Measurements from ENCODE around the gene ATP10A. TPM values are rescaled to one million over a fixed set of nuclear protein-coding genes. Genes with fewer than 3 reads are reported as not detected.

ATP10A gene
- total RNA-seq, 2 donors from 2014 or later: 5.6 to 14.3 TPM

DNA sequence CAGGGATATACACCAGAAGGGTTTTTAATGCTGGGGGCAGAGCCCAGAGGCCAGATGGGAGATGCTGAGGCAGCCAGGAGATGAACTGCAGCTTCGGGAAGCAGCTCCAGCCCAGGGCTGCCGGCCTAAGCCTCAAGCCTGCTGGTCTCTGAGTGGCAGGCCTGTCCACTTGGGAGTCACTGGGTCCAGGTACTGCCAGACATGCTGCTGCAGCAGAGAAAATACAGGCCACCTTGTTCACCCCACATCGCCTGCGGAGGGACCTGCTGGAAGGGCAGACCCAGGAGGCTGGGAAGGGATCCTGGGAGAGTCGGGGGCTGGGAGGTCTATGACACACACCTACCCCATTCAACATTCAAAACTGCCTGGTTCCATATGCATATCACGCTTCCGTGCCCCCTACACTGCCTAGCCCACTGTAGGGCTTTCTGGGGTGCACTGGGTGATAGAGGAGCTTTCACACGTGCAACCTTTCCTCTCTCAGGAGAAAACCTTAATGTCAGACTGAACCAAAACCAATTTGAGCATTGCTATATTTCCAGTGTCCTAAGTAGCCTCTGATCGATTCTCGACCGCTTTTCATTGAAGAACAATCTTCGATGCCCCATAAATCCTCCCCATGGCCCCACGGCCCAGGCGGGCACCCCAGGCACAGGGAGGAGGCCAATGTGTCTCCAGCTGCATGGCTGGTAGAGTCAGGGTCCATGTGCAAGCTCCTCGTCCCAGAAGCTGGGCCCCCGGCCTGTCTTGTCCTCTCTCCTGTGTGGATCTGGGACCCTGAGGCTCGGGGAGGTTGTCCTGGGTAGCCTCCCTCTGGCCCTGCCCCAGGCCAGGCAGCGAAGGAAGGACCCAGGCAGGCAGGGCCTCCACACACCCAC is 147.4 kb downstream of the ATP10A start:
- Histone ChIP-seq H3K4me3 (no peak overlapping the region), H3K27ac (no peak overlapping the region), H3K36me3 (no peaks in the 10 kb centered on the region), H3K9me3 (no peaks in the 10 kb centered on the region), H3K27me3 (replicated peaks; ENCODE audit: insufficient read depth) (no peaks in the 10 kb centered on the region), H3K4me1 (replicated peaks) (no peaks in the 10 kb centered on the region)
- DNase-seq (ENCODE audit: low spot score): no peak
- TF ChIP-seq POLR2AphosphoS5 (IDR thresholded peaks at IDR 0.05) (no peak), POLR2A (IDR thresholded peaks at IDR 0.05) (no peak)
- TF ChIP-seq, protein P1, sequence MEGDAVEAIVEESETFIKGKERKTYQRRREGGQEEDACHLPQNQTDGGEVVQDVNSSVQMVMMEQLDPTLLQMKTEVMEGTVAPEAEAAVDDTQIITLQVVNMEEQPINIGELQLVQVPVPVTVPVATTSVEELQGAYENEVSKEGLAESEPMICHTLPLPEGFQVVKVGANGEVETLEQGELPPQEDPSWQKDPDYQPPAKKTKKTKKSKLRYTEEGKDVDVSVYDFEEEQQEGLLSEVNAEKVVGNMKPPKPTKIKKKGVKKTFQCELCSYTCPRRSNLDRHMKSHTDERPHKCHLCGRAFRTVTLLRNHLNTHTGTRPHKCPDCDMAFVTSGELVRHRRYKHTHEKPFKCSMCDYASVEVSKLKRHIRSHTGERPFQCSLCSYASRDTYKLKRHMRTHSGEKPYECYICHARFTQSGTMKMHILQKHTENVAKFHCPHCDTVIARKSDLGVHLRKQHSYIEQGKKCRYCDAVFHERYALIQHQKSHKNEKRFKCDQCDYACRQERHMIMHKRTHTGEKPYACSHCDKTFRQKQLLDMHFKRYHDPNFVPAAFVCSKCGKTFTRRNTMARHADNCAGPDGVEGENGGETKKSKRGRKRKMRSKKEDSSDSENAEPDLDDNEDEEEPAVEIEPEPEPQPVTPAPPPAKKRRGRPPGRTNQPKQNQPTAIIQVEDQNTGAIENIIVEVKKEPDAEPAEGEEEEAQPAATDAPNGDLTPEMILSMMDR (IDR thresholded peaks at IDR 0.05): no peak
- intact Hi-C loops (cut with DNase I): no loop called here
- 96% methylated on average over 15 of the region's 18 CpGs for WGBS

DNA sequence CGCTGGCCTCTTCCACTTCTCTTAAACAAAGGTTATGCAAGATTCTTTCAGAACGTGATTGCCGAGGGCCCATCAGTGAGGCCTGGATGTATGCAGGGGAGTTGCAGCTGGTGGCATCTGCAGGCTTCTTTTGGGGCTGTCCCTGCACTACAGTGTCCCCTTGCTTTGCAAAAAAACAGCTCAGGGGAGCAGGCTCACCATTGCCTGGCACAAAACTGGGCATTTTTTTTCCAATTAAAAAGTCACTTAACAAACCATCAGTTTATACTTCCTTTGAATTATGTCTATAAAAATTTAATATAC is 148.6 kb downstream of the ATP10A start:
- H3K4me1 ChIP-seq (replicated peaks): no peaks in the 10 kb centered on the region
- H3K4me3 ChIP-seq: no peak overlapping the region
- intact Hi-C loops (cut with DNase I): no loop called here
- 85% methylated on average over 3 of the region's 3 CpGs for WGBS
- TF ChIP-seq POLR2AphosphoS5 (IDR thresholded peaks at IDR 0.05) (no peak), POLR2A (IDR thresholded peaks at IDR 0.05) (no peak)
- TF ChIP-seq, protein P1 (IDR thresholded peaks at IDR 0.05): no peak
- H3K27ac ChIP-seq: no peak overlapping the region
- H3K36me3 ChIP-seq: no peaks in the 10 kb centered on the region
- DNase-seq (ENCODE audit: low spot score): no peak
- H3K27me3 ChIP-seq (replicated peaks; ENCODE audit: insufficient read depth): no peaks in the 10 kb centered on the region
- H3K9me3 ChIP-seq: no peaks in the 10 kb centered on the region

DNA sequence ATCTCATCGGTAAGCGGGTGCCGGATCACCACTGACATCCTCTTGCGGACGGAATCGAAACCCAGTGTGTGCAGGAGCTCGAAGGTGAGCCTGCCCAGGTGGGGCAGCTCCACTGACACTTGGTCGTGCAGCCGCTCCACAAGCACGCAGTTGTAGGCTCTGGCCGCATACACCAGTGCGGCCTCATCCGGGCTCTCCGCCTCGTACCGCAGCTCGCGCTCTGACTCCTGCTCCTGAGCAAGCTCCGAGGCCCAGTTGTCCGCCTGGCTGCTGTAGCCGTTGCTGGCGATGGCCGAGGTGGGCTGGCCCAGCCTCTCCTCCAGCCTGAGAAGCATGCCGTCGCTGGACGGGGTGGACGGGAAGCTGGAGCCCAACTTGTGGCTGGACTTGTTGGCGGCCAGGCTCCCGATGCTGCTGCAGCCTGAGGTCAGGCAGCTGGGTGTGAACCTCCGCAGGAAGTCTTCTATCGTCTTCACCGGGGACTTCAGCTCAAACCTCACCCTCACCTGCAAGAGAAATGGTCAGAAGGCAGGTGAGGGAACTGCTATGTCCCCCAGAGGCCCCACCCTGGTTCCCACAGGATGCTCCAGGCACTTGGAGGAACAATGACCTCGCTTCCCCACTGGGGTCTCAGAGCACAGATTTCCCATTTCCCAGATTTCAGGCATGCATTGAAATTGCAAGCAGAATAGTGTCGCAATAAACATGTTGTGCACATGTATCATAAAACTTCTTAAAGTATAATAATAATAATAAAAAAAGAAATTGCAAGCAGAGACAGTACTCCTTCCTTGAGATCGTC is 149.2 kb downstream of the ATP10A start:
- intact Hi-C loops (cut with DNase I): no loop called here
- Histone ChIP-seq H3K27me3 (replicated peaks; ENCODE audit: insufficient read depth) (no peaks in the 10 kb centered on the region), H3K27ac (no peak overlapping the region), H3K4me1 (replicated peaks) (no peaks in the 10 kb centered on the region), H3K9me3 (no peaks in the 10 kb centered on the region), H3K4me3 (no peak overlapping the region), H3K36me3 (no peaks in the 10 kb centered on the region)
- DNase-seq (ENCODE audit: low spot score): no peak
- TF ChIP-seq POLR2AphosphoS5 (IDR thresholded peaks at IDR 0.05) (no peak), POLR2A (IDR thresholded peaks at IDR 0.05) (no peak)
- TF ChIP-seq, protein P1 (IDR thresholded peaks at IDR 0.05): no peak
- WGBS: 98% methylated on average over 31 of the region's 35 CpGs

DNA sequence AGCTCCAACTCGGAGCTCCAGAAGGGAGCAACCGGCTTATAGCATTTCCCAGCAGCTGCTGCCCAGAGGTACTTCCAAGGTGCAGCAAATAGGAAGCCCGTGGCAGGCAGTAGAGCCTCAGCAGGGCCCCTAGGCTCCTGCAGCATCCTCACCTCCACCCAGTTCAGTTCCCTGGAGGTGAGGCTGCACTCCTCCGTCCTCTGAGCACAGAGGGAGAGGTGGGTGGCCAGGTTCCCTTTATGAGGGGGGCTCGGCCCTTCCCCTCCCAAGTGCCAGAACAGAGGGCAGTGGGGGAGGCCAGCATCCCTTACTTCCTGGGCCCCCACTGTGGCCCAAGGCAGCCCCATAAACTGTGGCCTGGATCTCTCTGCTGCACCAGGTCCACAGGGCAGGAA is 150.2 kb downstream of the ATP10A start:
- Histone ChIP-seq H3K9me3 (no peaks in the 10 kb centered on the region), H3K27ac (no peak overlapping the region), H3K27me3 (replicated peaks; ENCODE audit: insufficient read depth) (no peaks in the 10 kb centered on the region), H3K4me1 (replicated peaks) (no peaks in the 10 kb centered on the region), H3K36me3 (no peaks in the 10 kb centered on the region), H3K4me3 (no peak overlapping the region)
- 78% methylated on average over 5 of the region's 5 CpGs for WGBS
- no peak for DNase-seq (ENCODE audit: low spot score)
- TF ChIP-seq, protein P1 (IDR thresholded peaks at IDR 0.05): no peak
- no peak for TF ChIP-seq POLR2AphosphoS5 (IDR thresholded peaks at IDR 0.05)
- no peak for TF ChIP-seq POLR2A (IDR thresholded peaks at IDR 0.05)
- intact Hi-C loops (cut with DNase I): no loop called here
